Fibroblast of villous mesenchyme (primary cell): Measurements from ENCODE around the gene DNAJA4. TPM values are rescaled to one million over a fixed set of nuclear protein-coding genes. Genes with fewer than 3 reads are reported as not detected.

ENCODE experiments used
- DNase-seq: peaks from one replicate; pipeline ENCODE4 v3.0.0-alpha.2; 2010; ENCODE audit warnings: low read depth
- H3K4me3 ChIP-seq: 2 replicates; pipeline ENCODE4 v1.5.1; 2011; ENCODE audit warnings: low read depth, mild to moderate bottlenecking, low read length
- total RNA-seq: library from RNA; depleted of rRNA; stranded (reverse); fragments of >200 nt; gene quantifications from 2 replicates; pipeline ENCODE4 v1.2.3, GENCODE V29; 2012
- TF ChIP-seq, protein P1 (sequence below): IDR thresholded peaks from 2 replicates; pipeline ENCODE4 v1.5.1; 2012; ENCODE audit warnings: low read depth, mild to moderate bottlenecking, low read length; ENCODE audit not compliant: insufficient read depth

Gene DNAJA4
- total RNA-seq, 1 donor = 4.3 TPM

DNA sequence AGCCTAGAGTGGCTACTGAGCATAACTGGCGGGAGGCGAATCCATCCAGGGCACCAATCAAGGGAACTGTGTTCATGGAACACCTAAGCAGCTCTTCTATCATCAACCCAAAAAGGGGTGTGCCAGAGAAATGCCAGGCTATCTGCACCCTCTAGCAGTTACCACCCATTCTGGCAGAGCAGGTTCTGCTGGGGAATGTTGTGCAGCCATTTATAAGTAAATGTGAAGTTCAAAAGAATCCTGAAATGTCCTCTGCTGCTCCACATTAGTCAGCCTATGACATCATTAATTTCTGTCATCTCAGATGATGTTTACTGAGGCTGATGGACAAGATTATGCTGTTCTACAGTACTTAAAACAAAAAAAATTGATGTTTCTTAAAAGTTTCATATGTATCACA lies 27.3 kb downstream of the DNAJA4 start:
- TF ChIP-seq, protein P1, sequence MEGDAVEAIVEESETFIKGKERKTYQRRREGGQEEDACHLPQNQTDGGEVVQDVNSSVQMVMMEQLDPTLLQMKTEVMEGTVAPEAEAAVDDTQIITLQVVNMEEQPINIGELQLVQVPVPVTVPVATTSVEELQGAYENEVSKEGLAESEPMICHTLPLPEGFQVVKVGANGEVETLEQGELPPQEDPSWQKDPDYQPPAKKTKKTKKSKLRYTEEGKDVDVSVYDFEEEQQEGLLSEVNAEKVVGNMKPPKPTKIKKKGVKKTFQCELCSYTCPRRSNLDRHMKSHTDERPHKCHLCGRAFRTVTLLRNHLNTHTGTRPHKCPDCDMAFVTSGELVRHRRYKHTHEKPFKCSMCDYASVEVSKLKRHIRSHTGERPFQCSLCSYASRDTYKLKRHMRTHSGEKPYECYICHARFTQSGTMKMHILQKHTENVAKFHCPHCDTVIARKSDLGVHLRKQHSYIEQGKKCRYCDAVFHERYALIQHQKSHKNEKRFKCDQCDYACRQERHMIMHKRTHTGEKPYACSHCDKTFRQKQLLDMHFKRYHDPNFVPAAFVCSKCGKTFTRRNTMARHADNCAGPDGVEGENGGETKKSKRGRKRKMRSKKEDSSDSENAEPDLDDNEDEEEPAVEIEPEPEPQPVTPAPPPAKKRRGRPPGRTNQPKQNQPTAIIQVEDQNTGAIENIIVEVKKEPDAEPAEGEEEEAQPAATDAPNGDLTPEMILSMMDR = no peak
- no peak overlapping the region for H3K4me3 ChIP-seq
- peak; percentile 12 for DNase-seq

DNA sequence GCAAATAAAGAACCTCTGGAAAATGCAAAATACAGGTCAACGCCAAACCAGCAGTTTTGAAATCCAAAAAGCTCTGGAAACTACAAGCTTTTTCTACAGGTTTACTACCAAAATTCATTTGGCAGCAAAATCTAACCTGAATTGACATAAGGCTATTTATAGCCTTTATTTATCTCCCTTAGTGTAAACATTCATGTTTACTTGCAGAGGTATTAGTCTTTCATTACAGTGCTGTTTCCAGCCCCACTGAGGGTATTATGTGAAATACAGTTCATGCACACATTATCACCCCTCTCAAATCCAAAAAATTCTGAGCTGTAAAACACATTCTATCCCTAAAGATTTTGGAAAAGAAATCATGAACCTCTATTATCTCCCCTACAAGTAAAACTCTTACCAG lies 27.9 kb downstream of the DNAJA4 start:
- TF ChIP-seq, protein P1 = no peak
- no peak for DNase-seq
- H3K4me3 ChIP-seq = no peak overlapping the region

DNA sequence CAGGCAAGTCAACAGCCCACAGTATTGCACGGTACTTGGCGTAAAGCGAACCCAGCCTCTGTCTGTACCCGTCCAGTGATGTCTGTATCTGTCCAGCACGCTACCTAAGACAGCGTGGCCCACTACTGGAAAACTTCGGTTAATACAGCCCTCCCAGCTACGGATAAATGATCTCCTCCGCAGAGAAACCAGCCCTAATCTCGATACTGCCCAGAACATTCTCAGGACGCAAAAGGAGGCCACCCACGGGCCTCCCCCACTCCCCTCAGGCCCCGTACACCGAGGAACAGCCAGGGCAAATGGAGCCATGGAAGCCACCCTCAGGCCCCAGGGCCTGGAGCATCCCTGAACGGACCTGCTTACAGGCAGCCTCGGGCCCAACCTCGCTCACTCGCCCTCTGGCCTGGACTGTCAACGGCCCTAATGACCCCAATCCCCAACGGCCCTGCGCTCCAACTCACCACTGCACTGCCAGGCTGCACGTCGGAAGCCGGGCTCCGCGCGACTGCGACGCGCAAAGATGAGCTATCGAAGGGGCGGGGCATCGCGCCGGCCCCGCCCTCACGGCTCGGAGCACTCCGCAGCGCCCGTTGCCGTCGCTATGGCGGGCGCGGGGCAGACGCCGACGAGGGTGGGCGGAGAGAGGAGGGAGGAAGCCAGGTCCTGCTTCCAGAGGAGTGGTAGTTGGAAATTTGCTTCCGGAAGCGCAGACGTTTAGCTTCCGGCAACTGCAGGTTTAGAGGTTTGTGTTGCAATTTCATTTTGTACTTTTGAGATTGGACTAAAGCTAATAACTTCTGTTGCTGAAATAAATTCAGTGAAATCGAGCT lies 35.0 kb downstream of the DNAJA4 start, which contains the start of gene SKIC8:
Gene SKIC8, minus strand, starts transcription at position 509 of the 830 bp plus-strand sequence. CDS start 3,923 bp downstream, outside the sequence.
- TF ChIP-seq, protein P1 = no peak
- peak within 1 kb of the TSS; percentile 100 for H3K4me3 ChIP-seq

DNA sequence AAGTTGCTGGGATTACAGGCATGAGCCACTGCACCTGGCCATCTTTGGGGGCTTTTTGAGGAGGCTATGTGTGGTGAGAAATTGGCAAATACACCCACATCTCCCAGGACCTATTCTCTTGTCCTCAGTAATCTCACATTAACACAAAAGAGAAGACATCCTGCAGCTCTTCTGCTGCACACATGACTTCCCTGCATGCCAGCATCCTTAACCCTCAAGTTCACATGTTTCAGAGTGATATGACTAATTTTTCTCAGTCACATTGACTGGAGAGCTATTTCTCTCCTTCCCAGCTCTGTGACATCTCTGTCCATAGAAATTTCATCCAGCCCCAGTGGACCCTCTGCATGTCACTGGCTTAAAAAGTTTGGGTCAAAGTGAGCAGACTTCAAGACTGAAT lies 37.0 kb downstream of the DNAJA4 start:
- TF ChIP-seq, protein P1 = no peak
- no peak overlapping the region for H3K4me3 ChIP-seq
- DNase-seq = no peak

More for the DNA sequence above, 35.0 kb downstream of the DNAJA4 start, which contains the start of gene SKIC8:
- peak; percentile 94 for DNase-seq

DNA sequence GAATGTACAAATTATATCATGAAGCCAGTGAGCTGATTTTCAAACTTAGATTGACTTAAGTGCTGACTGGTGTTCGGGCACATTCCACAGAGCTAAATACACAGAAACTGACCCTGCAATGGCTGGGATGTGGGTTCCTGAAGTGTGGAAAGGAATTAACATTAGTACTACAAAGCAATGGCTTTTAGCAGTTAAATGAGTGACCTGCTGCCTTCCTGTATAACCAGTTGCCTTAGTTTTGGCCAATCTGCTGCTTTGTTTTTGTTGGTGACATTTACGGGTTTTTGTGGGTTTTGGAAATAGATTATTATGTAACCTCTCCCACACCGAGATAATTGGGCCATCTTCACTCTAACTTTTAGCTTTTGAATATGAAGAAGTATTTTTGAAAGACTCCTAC lies 37.5 kb downstream of the DNAJA4 start:
- no peak overlapping the region for H3K4me3 ChIP-seq
- DNase-seq = peak; percentile 68
- TF ChIP-seq, protein P1 = no peak

DNA sequence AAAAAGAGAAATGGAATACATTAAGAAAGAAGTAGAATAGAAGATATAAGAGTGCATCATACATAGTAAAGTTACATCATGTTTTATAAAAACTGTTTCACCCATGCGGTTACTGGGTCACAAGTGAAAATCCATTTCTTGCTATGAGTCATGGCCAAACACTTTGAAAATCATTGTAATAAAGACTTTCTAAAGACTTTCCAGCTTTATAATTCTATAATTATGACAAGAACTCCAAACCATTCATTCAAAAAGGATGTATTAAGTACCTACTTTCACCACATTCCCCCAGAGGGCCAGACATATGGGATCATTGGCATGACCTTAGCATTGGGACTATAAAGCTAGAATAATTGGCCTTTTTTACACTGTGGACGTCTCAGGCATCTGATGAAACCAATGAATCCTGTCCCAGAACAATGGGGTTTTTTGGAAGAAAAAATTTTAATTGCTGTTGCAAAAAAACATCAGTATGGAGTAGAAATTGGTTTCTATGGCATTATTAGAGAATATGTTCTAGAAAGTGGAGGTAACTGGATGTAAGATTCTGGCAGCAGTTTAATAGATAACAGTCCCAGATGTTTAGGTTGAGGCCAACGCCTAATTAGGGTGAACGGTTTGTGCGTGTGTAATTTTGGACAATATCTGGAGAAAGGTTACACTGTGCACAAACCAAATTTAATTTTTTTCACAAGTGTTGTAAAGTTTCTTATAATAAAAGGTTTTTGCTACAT lies 38.4 kb downstream of the DNAJA4 start:
- TF ChIP-seq, protein P1 = no peak
- DNase-seq = peak; percentile 67
- no peak overlapping the region for H3K4me3 ChIP-seq
